ENCODE measurements around the gene GDF15. TPM values are rescaled to one million over a fixed set of nuclear protein-coding genes. Genes with fewer than 3 reads are reported as not detected.
"Not testable (repeated sequence)": the region's sequence is repeated elsewhere in the genome, so short reads cannot be mapped to it uniquely, and the experiment has no call there.

GDF15 gene
- total RNA-seq, 1 donor from 2014 or later = 74.8 TPM

DNA sequence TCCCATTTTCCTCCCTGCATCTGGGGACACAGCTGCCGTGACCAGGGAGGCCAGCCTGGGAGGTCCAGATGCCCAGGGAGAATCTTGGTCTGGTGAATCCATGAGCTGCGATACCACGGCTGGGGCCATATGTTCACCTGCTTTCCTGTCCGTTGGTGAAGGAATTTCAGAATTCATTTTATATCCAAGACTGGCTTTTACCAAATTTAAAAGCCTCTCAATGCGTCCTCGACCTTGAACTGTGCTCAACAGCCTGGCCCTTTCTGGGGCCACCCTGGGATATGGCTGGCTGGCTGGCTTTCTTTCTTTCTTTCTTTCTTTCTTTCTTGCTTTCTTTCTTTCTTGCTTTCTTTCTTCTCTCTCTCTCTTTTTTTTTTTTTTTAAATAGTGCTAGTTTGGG lies 22.2 kb upstream of the GDF15 start:
- DNase-seq (ENCODE audit: low read depth in 2 of 2) = no peak

- DNase-seq (ENCODE audit: low read depth in 2 of 2) = peak in 1 of 2 donors; percentile 31
Measured at GRCh38 chr19:18364277-18364825, 21.6 kb upstream of the GDF15 start.

DNA sequence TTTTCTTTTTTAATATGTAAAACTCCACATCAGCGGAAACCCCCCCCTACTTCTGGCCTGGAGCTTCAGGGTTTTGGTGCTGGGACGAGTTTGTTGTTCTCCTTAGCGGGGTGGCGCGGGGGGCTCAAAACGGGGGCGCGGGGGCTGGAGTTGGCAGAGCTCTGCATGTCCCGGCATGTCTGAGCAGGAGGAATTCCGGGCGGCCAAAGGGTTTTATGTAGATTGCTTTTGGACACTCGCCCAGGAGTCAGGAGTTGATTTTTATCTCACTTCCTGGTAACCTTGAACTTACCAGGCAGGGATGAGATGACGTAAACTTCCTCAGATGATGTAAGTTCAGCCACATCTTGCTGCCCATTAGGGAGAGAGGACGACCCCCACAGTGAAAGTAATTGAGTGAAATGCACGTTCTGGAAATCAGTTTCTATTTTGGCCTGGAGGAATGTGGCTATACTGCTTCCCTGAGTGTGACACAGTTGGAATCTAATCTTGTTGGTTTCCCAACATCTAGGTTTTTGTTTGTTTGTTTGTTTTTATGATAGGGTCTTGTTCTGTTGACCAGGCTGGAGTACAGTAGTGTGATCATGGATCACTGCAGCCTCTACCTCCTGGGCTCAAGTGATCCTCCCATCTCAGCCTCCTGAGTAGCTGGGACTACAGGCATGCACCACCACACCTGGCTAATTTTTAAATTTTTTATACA lies 21.0 kb upstream of the GDF15 start:
- peak; percentile 98 to 100 for DNase-seq (ENCODE audit: low read depth in 2 of 2)

GRCh38 chr19:18366021-18366435 lies 19.9 kb upstream of the GDF15 start:
- peak in 1 of 2 donors; percentile 75 for DNase-seq (ENCODE audit: low read depth in 2 of 2)

DNA sequence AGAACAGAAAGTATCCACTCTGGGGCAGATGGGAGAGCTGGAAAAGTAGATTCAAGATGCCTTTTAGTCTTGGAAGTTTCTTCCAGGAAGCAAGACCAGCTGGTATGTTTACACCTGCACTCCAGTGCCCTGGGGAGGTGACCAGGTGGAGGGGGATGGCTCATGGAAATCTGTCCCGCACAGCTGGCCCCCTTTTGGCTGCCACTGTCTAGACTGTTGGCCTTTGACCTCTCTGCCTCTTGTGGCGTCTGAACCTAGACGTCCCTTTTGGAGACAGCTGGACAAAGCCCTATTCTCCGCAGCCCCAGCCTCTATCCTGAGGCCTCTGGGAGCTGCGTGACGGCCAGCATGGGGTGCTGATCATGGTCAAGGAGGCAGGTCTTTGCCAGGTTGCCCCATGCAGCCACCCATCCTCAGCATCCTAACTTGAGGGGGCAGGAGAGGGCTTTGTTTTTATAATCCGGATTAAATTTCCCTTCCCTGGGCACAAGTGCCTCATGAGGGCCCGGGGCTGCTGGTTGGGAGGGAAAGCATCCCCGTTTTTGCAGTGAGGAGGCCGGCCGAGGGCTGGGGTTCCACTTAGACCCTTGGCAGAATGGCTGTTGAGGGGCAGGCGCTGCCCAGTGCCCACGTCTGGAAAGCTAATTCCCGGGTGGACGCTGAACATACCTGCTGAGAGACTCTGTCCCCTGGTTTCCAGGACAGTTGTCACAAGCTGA lies 17.3 kb upstream of the GDF15 start:
- DNase-seq (ENCODE audit: low read depth in 2 of 2) = no peak

DNA sequence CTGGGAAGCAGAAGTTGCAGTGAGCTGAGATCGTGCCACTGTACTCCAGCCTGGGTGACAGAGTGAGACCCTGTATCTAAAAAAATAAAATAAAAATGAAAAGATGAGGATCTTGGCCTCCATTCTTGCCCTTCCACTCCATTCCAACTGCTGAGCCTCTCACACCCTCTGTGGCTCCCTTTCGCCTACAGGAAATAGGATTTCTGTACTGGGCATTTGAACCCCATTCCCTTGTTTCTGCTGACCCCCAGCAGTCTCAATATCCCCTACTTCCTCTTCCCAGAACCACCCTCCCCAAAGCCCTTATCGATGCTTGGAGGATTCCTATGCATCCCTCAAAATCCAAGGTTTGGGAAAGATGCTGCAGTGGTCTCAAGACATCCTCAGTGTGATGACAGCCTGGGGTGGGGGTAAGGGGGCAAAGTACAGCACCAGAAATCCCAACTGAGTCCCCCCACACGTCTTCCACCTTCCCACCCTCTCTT lies 12.5 kb upstream of the GDF15 start:
- DNase-seq (ENCODE audit: low read depth in 2 of 2) = no peak

GRCh38 chr19:18373892-18374629 lies 11.9 kb upstream of the GDF15 start:
- peak; percentile 97 to 99 for DNase-seq (ENCODE audit: low read depth in 2 of 2)

GRCh38 chr19:18377026-18377425 lies 8.9 kb upstream of the GDF15 start:
- DNase-seq (ENCODE audit: low read depth in 2 of 2) = peak in 1 of 2 donors; percentile 50

DNA sequence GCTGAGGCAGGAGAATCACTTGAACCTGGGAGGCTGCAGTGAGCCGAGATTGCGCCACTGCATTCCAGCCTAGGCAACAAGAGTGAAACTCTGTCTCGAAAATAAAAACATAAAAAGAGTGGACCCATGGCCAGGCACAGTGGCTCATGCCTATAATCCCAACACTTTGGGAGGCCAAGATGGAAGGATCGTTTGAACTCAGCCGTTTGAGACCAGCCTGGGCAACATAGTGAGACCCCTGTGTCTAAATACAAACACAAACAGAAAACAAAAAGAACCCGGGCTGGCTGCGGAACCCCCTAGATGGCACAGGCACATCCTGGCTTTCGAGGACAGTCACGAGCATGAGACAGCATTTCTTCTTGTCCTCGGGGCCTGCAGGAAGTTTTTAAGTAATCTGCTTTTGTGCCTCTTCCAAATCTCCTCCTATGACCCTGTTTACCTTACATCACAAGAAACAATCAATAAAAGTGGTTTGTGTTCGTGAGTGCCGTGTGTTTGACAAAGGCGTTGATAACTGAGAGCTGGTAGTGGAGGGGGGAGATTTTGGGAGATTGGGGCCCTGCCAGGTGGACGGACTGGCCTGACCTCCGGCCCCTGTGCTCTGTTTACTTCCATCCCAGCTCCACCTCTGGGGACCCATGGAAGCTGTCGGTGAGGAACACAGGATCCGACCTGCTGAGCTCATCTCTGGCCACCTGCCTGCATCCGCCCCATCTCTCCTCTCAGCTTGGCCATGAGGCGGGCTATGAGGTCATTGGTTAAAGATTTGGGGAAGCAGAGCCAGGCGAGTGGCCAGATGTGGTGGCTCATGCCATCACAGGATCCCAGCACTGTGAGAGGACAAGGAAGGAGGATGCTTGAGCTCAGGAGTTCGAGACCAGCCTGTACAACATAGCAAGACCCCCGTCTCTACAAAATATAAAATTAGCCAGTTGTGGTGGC lies 5.9 kb upstream of the GDF15 start:
- DNase-seq (ENCODE audit: low read depth in 2 of 2) = peak; percentile 63 to 86

DNA sequence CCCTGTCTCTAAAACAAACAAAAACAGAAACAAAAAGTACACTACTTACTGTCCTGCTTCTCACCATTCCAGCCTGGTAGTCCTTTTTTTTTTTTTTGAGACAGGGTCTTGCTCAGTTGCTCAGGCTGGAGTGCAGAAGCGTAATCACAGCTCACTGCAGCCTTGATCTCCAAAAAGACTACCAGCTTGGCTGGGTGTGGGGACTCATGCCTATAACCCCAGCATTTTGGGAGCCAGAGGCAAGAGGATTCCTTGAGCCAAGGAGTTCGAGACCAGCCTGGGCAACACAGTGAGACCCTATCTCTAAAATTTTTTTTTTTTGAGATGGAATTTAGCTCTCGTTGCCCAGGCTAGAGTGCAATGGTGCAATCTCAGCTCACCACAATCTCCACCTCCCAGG lies 5.1 kb upstream of the GDF15 start:
- DNase-seq (ENCODE audit: low read depth in 2 of 2) = no peak

DNA sequence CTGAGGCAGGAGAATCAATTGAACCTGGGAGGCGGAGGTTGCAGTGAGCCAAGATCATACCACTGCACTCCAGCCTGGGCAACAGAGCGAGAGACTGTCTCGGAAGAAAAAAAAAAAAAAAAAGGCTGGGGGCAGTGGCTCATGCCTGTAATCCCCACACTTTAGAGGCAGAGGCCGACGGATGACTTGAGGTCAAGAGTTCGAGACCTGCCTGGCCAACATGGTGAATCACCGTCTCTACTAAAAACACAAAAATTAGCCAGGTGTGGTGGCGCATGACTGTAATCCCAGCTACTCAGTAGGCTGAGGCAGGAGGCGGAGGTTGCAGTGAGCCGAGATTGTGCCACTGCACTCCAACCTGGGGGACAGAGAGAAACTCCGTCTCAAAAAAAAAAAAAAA lies 2.3 kb upstream of the GDF15 start:
- DNase-seq (ENCODE audit: low read depth in 2 of 2) = not testable (repeated sequence)

DNA sequence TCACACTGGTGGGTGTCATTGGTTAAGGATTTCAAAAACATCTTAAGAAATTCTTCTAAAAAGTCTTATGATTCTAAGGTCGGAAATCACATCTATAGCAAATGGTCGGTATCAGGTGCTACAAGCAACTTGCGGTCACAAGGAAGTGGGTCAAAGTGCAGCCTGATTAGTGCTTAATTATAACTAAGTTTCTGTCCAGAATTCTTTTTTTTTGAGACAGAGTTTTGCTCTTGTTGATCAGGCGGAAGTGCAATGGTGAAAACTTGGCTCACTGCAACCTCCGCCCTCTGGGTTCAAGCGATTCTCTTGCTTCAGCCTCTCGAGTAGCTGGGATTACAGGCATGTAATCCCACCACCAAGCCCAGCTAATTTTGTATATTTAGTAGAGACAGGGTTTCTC lies 1.2 kb upstream of the GDF15 start:
- DNase-seq (ENCODE audit: low read depth in 2 of 2) = no peak

DNA sequence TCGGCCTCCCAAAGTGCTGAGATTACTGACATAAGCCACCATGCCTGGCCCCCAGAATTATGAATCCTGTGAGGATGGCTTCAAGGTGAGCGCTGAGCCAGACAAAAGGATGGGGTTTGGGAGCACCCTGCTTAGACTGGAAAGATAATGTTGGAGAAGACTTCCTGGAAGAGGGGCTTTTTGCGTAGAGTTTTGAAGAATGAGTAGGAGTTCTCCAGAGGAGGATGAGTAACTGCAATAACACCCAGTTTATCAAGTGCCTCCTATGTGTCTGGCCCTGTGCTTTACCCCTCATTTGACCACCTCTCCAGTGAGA lies 641 bp upstream of the GDF15 start:
- no peak for DNase-seq (ENCODE audit: low read depth in 2 of 2)

- DNase-seq (ENCODE audit: low read depth in 2 of 2) = peak in 1 of 2 donors; percentile 60
Measured at GRCh38 chr19:18386543-18387271, 749 bp downstream of the GDF15 start.

GRCh38 chr19:18388100-18388959 lies 2.4 kb downstream of the GDF15 start:
- DNase-seq (ENCODE audit: low read depth in 2 of 2) = peak; percentile 40 to 66

DNA sequence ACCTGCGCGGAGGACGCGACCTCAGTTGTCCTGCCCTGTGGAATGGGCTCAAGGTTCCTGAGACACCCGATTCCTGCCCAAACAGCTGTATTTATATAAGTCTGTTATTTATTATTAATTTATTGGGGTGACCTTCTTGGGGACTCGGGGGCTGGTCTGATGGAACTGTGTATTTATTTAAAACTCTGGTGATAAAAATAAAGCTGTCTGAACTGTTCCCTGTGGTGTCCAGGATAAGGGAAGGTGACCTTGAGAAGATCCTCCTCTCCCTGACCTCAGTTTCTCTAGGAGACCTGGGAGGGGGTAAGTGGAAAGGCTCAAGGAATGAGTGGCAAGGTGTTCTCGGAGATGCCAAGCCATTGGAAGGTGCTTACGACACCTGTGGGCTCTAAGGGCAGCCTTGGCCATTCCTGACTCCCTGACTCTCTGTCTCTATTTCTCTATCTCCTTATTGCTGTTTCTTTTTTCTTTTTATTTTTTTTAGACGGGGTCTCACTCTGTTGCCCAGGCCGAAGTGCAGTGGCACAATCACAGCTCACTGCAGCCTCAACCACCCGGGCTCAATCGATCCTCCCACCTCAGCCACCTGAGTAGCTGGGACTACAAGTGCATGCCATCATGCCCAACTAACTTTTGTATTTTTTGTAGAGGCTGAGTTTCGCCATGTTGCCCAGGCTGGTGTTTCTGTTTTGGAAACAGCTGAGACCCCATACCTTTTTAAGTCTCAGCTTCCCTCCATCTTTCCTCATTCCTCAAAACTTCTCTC lies 3.2 kb downstream of the GDF15 start:
- no peak for DNase-seq (ENCODE audit: low read depth in 2 of 2)

GRCh38 chr19:18389726-18390064 lies 3.7 kb downstream of the GDF15 start:
- no peak for DNase-seq (ENCODE audit: low read depth in 2 of 2)

- DNase-seq (ENCODE audit: low read depth in 2 of 2) = peak in 1 of 2 donors; percentile 35
Measured at GRCh38 chr19:18390065-18390907, 4.3 kb downstream of the GDF15 start.
